ENCODE results near the gene RNMT. TPM values are rescaled to one million over a fixed set of nuclear protein-coding genes. Genes with fewer than 3 reads are reported as not detected.
"Not testable (repeated sequence)": the region's sequence is repeated elsewhere in the genome, so short reads cannot be mapped to it uniquely, and the experiment has no call there.

Gene RNMT
- total RNA-seq, 1 donor from 2014 or later: 29.6 TPM

DNA sequence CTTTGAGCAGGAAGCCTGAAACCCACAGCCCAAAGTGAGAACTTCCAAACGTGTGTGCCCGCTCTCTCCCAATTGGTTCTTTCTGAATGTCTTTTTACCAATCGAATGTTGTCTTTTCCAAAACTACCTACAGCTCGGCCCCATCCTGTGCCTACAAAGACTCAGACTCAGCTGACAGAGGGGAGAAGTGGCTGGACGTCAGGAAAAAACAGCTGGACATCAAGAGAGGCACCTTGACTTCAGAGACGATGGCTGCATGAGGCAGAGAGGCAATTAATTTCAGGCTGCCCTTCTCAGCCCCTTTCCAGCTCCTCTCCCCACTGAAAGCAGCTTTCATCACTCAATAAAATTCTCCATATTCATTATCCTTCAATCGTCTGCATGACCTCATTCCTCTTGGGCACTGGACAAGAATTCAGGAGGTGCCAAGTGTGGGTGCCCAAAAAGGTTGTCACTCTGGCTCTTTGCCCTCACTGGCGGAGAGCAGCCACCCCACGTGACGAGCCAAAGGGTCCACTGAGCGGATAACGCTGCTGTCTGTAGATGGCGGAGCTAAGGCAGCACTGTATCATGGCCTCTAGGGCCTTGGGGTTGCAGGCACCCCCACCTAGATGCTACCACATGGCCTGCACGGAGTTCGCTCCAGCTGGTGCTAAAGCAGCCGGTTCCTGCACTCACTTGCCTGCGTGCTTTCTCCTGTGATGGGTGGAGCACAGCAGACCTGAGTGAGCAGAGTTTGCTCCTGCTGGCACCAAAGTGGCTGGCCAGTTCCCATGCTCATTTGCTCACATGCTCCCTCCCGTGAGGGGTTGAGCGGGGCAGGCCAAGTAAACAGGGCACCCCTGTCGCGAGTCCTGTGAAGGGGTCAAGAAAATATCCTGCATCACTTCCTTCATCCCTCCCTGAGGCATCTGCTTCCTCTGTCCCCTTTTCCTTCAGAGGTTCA lies 38.0 kb upstream of the RNMT start:
- no peak overlapping the region for H3K4me3 Mint-ChIP-seq (ENCODE audit: unreplicated experiment)
- TF ChIP-seq, protein P1, sequence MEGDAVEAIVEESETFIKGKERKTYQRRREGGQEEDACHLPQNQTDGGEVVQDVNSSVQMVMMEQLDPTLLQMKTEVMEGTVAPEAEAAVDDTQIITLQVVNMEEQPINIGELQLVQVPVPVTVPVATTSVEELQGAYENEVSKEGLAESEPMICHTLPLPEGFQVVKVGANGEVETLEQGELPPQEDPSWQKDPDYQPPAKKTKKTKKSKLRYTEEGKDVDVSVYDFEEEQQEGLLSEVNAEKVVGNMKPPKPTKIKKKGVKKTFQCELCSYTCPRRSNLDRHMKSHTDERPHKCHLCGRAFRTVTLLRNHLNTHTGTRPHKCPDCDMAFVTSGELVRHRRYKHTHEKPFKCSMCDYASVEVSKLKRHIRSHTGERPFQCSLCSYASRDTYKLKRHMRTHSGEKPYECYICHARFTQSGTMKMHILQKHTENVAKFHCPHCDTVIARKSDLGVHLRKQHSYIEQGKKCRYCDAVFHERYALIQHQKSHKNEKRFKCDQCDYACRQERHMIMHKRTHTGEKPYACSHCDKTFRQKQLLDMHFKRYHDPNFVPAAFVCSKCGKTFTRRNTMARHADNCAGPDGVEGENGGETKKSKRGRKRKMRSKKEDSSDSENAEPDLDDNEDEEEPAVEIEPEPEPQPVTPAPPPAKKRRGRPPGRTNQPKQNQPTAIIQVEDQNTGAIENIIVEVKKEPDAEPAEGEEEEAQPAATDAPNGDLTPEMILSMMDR (IDR thresholded peaks at IDR 0.05): no peak

GRCh38 chr18:13690060-13690459 lies 36.4 kb upstream of the RNMT start:
- H3K36me3 Mint-ChIP-seq (ENCODE audit: low read depth): not testable (repeated sequence)
- peaks cover 11% of the 10 kb centered on the region for H3K9me3 Mint-ChIP-seq (ENCODE audit: low read depth)

More for the DNA sequence above, 38.0 kb upstream of the RNMT start:
- no peaks in the 10 kb centered on the region for H3K27me3 Mint-ChIP-seq (ENCODE audit: low read depth)
- no peak overlapping the region for H3K27ac Mint-ChIP-seq (ENCODE audit: unreplicated experiment)
- H3K9me3 Mint-ChIP-seq (ENCODE audit: low read depth): peaks cover 11% of the 10 kb centered on the region
- H3K4me1 Mint-ChIP-seq (ENCODE audit: low read depth): peaks cover 27% of the 10 kb centered on the region
- H3K36me3 Mint-ChIP-seq (ENCODE audit: low read depth): peaks cover 2% of the 10 kb centered on the region
- DNase-seq (ENCODE audit: low spot score): no peak

GRCh38 chr18:13695337-13695736 lies 31.1 kb upstream of the RNMT start:
- H3K27ac Mint-ChIP-seq (ENCODE audit: unreplicated experiment); H3K4me1 Mint-ChIP-seq (ENCODE audit: low read depth); H3K36me3 Mint-ChIP-seq (ENCODE audit: low read depth); H3K27me3 Mint-ChIP-seq (ENCODE audit: low read depth); DNase-seq (ENCODE audit: low spot score); H3K4me3 Mint-ChIP-seq (ENCODE audit: unreplicated experiment): not testable (repeated sequence)
- H3K9me3 Mint-ChIP-seq (ENCODE audit: low read depth): peaks cover 13% of the 10 kb centered on the region

More at GRCh38 chr18:13690060-13690459, 36.4 kb upstream of the RNMT start:
- not testable (repeated sequence) for DNase-seq (ENCODE audit: low spot score); H3K27me3 Mint-ChIP-seq (ENCODE audit: low read depth); H3K4me3 Mint-ChIP-seq (ENCODE audit: unreplicated experiment); H3K27ac Mint-ChIP-seq (ENCODE audit: unreplicated experiment)
- H3K4me1 Mint-ChIP-seq (ENCODE audit: low read depth): peaks cover 17% of the 10 kb centered on the region

DNA sequence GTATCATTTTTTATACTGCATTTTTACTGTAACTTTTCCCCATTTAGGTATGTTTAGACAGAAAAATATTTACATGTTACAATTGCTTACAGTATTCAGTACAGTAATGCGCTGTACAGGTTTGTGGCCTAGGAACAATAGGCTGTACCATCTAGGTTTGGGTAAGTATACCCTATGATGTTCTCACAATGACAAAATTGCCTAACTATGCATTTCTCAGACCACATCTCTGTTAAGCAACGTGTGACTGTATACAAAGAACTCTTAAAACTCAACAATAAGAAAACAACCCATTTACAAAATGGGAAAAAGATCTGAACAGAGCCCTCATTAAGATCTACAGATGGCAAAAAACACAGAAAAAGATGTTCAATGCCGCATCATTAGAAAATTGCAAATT lies 29.5 kb upstream of the RNMT start:
- no peaks in the 10 kb centered on the region for H3K27me3 Mint-ChIP-seq (ENCODE audit: low read depth)

GRCh38 chr18:13700153-13700552 lies 26.3 kb upstream of the RNMT start:
- peaks cover 2% of the 10 kb centered on the region for H3K36me3 Mint-ChIP-seq (ENCODE audit: low read depth)
- H3K4me3 Mint-ChIP-seq (ENCODE audit: unreplicated experiment): no peak overlapping the region
- no peak overlapping the region for H3K27ac Mint-ChIP-seq (ENCODE audit: unreplicated experiment)
- no peak for DNase-seq (ENCODE audit: low spot score)
- no peaks in the 10 kb centered on the region for H3K4me1 Mint-ChIP-seq (ENCODE audit: low read depth)
- peaks cover 18% of the 10 kb centered on the region for H3K9me3 Mint-ChIP-seq (ENCODE audit: low read depth)
- no peaks in the 10 kb centered on the region for H3K27me3 Mint-ChIP-seq (ENCODE audit: low read depth)
- TF ChIP-seq, protein P1 (IDR thresholded peaks at IDR 0.05): no peak

More for the DNA sequence above, 29.5 kb upstream of the RNMT start:
- Mint-ChIP-seq H3K4me3 (ENCODE audit: unreplicated experiment) (no peak overlapping the region), H3K36me3 (ENCODE audit: low read depth) (peaks cover 2% of the 10 kb centered on the region), H3K9me3 (ENCODE audit: low read depth) (peaks cover 11% of the 10 kb centered on the region), H3K27ac (ENCODE audit: unreplicated experiment) (no peak overlapping the region), H3K4me1 (ENCODE audit: low read depth) (no peaks in the 10 kb centered on the region)
- TF ChIP-seq, protein P1 (IDR thresholded peaks at IDR 0.05): no peak
- DNase-seq (ENCODE audit: low spot score): no peak

DNA sequence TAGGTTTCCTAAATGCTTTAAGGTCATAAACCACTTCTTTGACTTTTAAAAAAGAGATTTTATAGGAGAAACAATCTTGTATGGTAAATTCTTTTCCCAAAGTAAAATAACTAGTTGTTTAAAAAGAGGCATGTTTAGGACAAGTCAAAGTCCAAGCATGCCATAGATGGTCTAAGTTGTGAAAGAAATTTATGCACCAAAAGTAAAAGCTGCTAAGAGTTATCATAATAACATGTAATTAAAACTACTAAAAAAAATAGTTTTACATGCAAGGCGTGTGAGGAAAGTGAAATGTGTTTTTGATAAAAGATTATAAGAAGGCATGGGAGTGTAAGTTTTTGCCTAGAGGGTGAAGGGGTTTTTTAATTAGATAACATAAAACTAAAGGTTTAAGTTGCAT lies 22.6 kb upstream of the RNMT start:
- no peaks in the 10 kb centered on the region for H3K36me3 Mint-ChIP-seq (ENCODE audit: low read depth)
- no peaks in the 10 kb centered on the region for H3K27me3 Mint-ChIP-seq (ENCODE audit: low read depth)
- H3K4me3 Mint-ChIP-seq (ENCODE audit: unreplicated experiment): no peak overlapping the region
- H3K4me1 Mint-ChIP-seq (ENCODE audit: low read depth): no peaks in the 10 kb centered on the region
- peaks cover 18% of the 10 kb centered on the region for H3K9me3 Mint-ChIP-seq (ENCODE audit: low read depth)
- no peak overlapping the region for H3K27ac Mint-ChIP-seq (ENCODE audit: unreplicated experiment)
- no peak for DNase-seq (ENCODE audit: low spot score)
- TF ChIP-seq, protein P1 (IDR thresholded peaks at IDR 0.05): no peak
